PC-3 (cell line): ENCODE data around the gene PSMD3. TPM values are rescaled to one million over a fixed set of nuclear protein-coding genes. Genes with fewer than 3 reads are reported as not detected.

Experiments
- ATAC-seq: fragments of 200-7000 bp; cut with Tn5 transposase; 2 replicates; pipeline ENCODE4 v1.9.1; 2020; ENCODE audit warnings: mild to moderate bottlenecking, moderate library complexity
- BruUV-seq: library from RNA; stranded (reverse); fragments of 400-500 nt; replicated peaks from 2 replicates; lab custom pipeline; 2021; lab: Mats Ljungman, UMichigan
- CTCF ChIA-PET: fragments of 300-600 bp; sonication (Branson Sonifier 250); formaldehyde crosslinking; loops from one replicate; lab custom pipeline; 2022; ENCODE audit warnings: antibody characterized with exemption; lab: Charles Lee
- POLR2A ChIA-PET: fragments of 300-600 bp; sonication (Branson Sonifier 250); formaldehyde crosslinking; loops from one replicate; lab custom pipeline; 2022; ENCODE audit warnings: antibody characterized with exemption; ENCODE audit not compliant: unreplicated experiment; lab: Charles Lee
- DNase-seq: peaks from one replicate; pipeline ENCODE4 v3.0.0-alpha.2; 2015
- H2AFZ ChIP-seq: fragments of 300-600 bp; sonication (generic); 2 replicates; pipeline ENCODE4 v1.6.0; 2016; ENCODE audit warnings: antibody characterized with exemption, low read length
- H3F3A ChIP-seq: fragments of 300-600 bp; sonication (generic); one replicate; pipeline ENCODE4 v1.6.0; 2017; ENCODE audit warnings: antibody characterized with exemption, low read length, control low read depth, mild to moderate bottlenecking; ENCODE audit not compliant: unreplicated experiment
- H3K27ac ChIP-seq: fragments of 300-600 bp; sonication (generic); 2 replicates; pipeline ENCODE4 v1.5.1; 2016; ENCODE audit warnings: mild to moderate bottlenecking, low read length
- H3K27me3 ChIP-seq: fragments of 300-600 bp; sonication (generic); 2 replicates; pipeline ENCODE4 v1.6.1; 2016; ENCODE audit warnings: low read length, mixed read lengths
- H3K36me3 ChIP-seq: fragments of 300-600 bp; sonication (generic); 2 replicates; pipeline ENCODE4 v1.6.1; 2016; ENCODE audit warnings: low read depth, mixed run types, low read length, mixed read lengths
- H3K4me1 ChIP-seq: fragments of 300-600 bp; sonication (generic); 2 replicates; pipeline ENCODE4 v1.5.1; 2016; ENCODE audit warnings: low read length; ENCODE audit not compliant: insufficient read depth
- H3K4me2 ChIP-seq: fragments of 300-600 bp; sonication (generic); 2 replicates; pipeline ENCODE4 v1.6.0; 2016; ENCODE audit warnings: low read length
- H3K4me3 ChIP-seq: fragments of 300-600 bp; sonication (generic); 2 replicates; pipeline ENCODE4 v1.5.1; 2016; ENCODE audit warnings: mild to moderate bottlenecking, low read length, mixed read lengths
- H3K79me2 ChIP-seq: fragments of 300-600 bp; sonication (generic); 2 replicates; pipeline ENCODE4 v1.6.1; 2017; ENCODE audit warnings: low read length, mixed read lengths
- H3K9ac ChIP-seq: fragments of 300-600 bp; sonication (generic); 2 replicates; pipeline ENCODE4 v1.6.0; 2016; ENCODE audit warnings: mild to moderate bottlenecking, low read length
- H3K9me2 ChIP-seq: fragments of 300-600 bp; sonication (generic); replicated peaks from 2 replicates; pipeline ENCODE4 v1.6.1; 2016; ENCODE audit warnings: mixed run types, low read length, mixed read lengths
- H3K9me3 ChIP-seq: fragments of 300-600 bp; sonication (generic); 2 replicates; pipeline ENCODE4 v1.6.1; 2016; ENCODE audit warnings: low read length, mixed read lengths
- H4K20me1 ChIP-seq: fragments of 300-600 bp; sonication (generic); 2 replicates; pipeline ENCODE4 v1.6.1; 2016; ENCODE audit warnings: low read length, mixed read lengths
- EZH2 ChIP-seq: fragments of 300-600 bp; sonication (generic); IDR thresholded peaks from one replicate; pipeline ENCODE4 v1.6.1; 2017; ENCODE audit warnings: antibody characterized with exemption, mild to moderate bottlenecking, low read length; ENCODE audit not compliant: unreplicated experiment
- EZH2phosphoT487 ChIP-seq: fragments of 300-600 bp; sonication (generic); IDR thresholded peaks from 2 replicates; pipeline ENCODE4 v1.6.1; 2018; ENCODE audit warnings: mild to moderate bottlenecking, antibody characterized with exemption, low read length, borderline replicate concordance
- intact Hi-C: fragments of 100-400 bp; cut with micrococcal nuclease; formaldehyde crosslinking; loops from 2 replicates; pipeline ENCODE4 v1.9.0; 2023
- total RNA-seq: library from RNA; depleted of rRNA; stranded (reverse); fragments of >200 nt; gene quantifications from 2 replicates; pipeline ENCODE4 v1.2.3, GENCODE V29; 2014
- TF ChIP-seq, protein P1 (sequence below): fragments of 300-600 bp; sonication (generic); conservative IDR thresholded peaks from 2 replicates; pipeline ENCODE4 v1.5.1; 2017; ENCODE audit warnings: antibody characterized with exemption, low read depth, mild to moderate bottlenecking, low read length

The PSMD3 gene
- total RNA-seq, 1 experiment from 2014 or later, result 267 TPM

DNA sequence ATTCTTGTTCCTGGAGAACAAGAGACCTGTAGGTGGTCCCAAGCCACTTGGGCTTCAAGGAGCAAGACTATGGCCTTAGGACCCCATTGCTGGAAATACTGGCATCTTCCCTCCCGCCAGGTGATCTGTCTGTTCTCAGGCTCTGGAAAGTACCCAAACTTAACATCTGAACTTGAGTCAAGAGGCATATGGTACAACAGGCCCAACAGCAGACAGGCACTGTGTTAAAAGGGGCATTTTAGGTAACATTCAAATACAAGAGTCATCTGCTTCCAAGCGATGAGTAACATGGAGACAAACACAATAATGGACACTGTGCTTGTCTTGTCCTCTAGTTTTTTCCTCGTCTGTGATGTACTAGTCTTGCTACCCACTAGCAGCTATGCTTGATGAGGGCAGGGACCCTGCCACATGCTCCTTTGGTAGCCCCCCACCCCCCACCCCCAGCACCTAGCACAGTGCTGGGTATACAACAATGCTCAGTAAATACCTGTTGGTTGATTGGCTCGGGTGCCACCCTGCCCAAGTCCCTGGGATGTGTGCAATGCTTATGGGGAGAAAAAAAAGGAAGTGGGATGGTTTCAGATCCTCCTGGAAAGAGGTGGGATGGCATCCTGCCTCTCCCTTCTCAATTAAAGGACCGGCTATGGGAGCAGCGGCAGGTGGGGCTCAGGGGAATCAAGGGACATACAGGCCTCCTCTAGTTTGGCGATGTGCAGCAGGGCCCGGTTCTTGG, 54.0 kb downstream of the PSMD3 start:
- no peak for DNase-seq
- H4K20me1 ChIP-seq, result no peaks in the 10 kb centered on the region
- no TSS peak for BruUV-seq
- no peak overlapping the region for H3K4me3 ChIP-seq
- H3K79me2 ChIP-seq, result no peaks in the 10 kb centered on the region
- CTCF ChIA-PET, result no interaction called here
- no peak for ATAC-seq
- TF ChIP-seq EZH2phosphoT487, result no peak
- TF ChIP-seq, protein P1, sequence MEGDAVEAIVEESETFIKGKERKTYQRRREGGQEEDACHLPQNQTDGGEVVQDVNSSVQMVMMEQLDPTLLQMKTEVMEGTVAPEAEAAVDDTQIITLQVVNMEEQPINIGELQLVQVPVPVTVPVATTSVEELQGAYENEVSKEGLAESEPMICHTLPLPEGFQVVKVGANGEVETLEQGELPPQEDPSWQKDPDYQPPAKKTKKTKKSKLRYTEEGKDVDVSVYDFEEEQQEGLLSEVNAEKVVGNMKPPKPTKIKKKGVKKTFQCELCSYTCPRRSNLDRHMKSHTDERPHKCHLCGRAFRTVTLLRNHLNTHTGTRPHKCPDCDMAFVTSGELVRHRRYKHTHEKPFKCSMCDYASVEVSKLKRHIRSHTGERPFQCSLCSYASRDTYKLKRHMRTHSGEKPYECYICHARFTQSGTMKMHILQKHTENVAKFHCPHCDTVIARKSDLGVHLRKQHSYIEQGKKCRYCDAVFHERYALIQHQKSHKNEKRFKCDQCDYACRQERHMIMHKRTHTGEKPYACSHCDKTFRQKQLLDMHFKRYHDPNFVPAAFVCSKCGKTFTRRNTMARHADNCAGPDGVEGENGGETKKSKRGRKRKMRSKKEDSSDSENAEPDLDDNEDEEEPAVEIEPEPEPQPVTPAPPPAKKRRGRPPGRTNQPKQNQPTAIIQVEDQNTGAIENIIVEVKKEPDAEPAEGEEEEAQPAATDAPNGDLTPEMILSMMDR, result no peak
- TF ChIP-seq EZH2, result no peak
- no peaks in the 10 kb centered on the region for H3F3A ChIP-seq
- POLR2A ChIA-PET, result no interaction called here
- no peak overlapping the region for H3K27ac ChIP-seq
- no peaks in the 10 kb centered on the region for H3K4me1 ChIP-seq
- no peaks in the 10 kb centered on the region for H3K9me3 ChIP-seq
- H3K27me3 ChIP-seq, result no peaks in the 10 kb centered on the region
- H3K9me2 ChIP-seq, result no peaks in the 10 kb centered on the region
- peaks cover 5% of the 10 kb centered on the region for H3K36me3 ChIP-seq
- no peak overlapping the region for H3K9ac ChIP-seq
- H2AFZ ChIP-seq, result no peak overlapping the region
- intact Hi-C loops, result no loop called here
- H3K4me2 ChIP-seq, result no peak overlapping the region

DNA sequence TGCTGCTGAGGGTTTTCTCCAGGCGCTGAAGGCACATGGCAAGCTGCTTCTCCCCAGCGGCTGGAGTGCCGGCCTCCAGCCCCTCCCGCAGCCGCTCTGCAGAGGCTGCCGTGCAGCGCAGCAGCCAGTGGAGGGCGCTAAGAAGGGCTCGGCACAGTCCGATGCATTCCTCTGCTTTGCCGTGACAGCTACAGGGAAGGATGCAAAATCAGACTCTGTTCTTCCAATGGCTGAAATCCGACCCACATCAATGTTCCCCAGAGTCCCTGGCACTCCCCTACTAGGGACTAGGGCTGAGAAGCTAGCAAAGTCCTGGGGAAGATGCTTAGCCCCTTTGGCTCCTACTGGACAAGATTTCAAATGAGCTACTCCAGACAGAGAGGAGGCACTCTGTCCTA, 54.6 kb downstream of the PSMD3 start:
- no peaks in the 10 kb centered on the region for H3K9me3 ChIP-seq
- BruUV-seq, result no TSS peak
- H2AFZ ChIP-seq, result no peak overlapping the region
- no peaks in the 10 kb centered on the region for H4K20me1 ChIP-seq
- H3K27ac ChIP-seq, result no peak overlapping the region
- no peak overlapping the region for H3K9ac ChIP-seq
- ATAC-seq (no peak), DNase-seq (no peak)
- H3F3A ChIP-seq, result no peaks in the 10 kb centered on the region
- no peaks in the 10 kb centered on the region for H3K79me2 ChIP-seq
- POLR2A ChIA-PET, result no interaction called here
- H3K27me3 ChIP-seq, result no peaks in the 10 kb centered on the region
- H3K36me3 ChIP-seq, result peaks cover 5% of the 10 kb centered on the region
- H3K4me3 ChIP-seq, result no peak overlapping the region
- no peak overlapping the region for H3K4me2 ChIP-seq
- TF ChIP-seq, protein P1, result peak; percentile 59
- no peak for TF ChIP-seq EZH2
- no peak for TF ChIP-seq EZH2phosphoT487
- no peaks in the 10 kb centered on the region for H3K9me2 ChIP-seq
- intact Hi-C loops, result no loop called here
- H3K4me1 ChIP-seq, result no peaks in the 10 kb centered on the region
- CTCF ChIA-PET, result no interaction called here

DNA sequence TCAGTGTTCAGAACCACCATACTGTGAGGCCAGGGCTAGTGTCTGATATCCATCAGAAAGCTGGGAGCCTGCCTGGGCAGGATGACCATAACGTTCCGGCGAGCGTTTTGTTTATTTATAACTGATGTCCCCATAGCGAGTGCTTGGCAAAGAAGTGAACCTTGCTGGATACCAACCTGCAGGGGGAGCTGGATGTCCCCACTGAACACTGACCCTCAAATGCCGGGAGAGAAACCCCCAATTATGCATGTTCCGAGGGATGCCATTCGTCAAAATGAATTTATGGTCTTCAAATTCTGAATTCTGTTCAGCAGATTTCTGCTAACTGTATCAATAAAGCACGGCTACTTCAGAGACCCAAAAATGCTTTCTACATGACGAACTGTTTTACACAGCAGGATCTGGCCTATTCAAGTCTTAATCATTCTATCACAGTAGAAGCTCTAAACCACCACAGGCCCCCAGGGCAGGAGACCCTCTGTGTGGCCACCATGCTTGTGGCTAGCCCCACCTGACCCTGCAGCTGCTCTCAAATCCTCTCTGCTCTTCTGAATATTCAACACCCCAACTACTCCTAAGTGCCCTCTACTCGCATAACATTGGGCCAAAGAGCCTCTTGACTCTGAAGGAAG, 58.4 kb downstream of the PSMD3 start:
- Histone ChIP-seq H3K9me2 (no peaks in the 10 kb centered on the region), H3K4me3 (no peak overlapping the region), H3K4me2 (no peak overlapping the region), H3K36me3 (peaks cover 5% of the 10 kb centered on the region; the same call in 1 of the 2 replicates), H3K9ac (no peak overlapping the region), H4K20me1 (no peaks in the 10 kb centered on the region), H3K27me3 (no peaks in the 10 kb centered on the region), H2AFZ (no peak overlapping the region), H3K4me1 (no peaks in the 10 kb centered on the region), H3K27ac (no peak overlapping the region), H3K9me3 (no peaks in the 10 kb centered on the region), H3K79me2 (no peaks in the 10 kb centered on the region), H3F3A (no peaks in the 10 kb centered on the region)
- peak; percentile 52 for DNase-seq
- ATAC-seq, result peak; percentile 55; the same call in 1 of the 2 replicates
- ChIA-PET POLR2A (interaction anchor here (0.5 kb wide), 1 partner anchor 15 kb away, joined by 3 read pairs; the partner anchor contains the start of gene MED24), CTCF (no interaction called here)
- intact Hi-C loops, result no loop called here
- TF ChIP-seq, protein P1, result peak; percentile 60
- TF ChIP-seq EZH2phosphoT487 (no peak), EZH2 (no peak)
- no TSS peak for BruUV-seq
